HS-27A (cell line): Measurements from ENCODE around the gene POR.
A peak's percentile ranks its signal among the peaks of the same experiment; 100 is the strongest.
"Not testable (repeated sequence)": the region's sequence is repeated elsewhere in the genome, so short reads cannot be mapped to it uniquely, and the experiment has no call there.

Source experiments
- DNase-seq: peaks from one replicate; pipeline ENCODE4 v3.0.0-alpha.2; 2012; ENCODE audit warnings: low read depth, missing footprints

POR gene

DNA sequence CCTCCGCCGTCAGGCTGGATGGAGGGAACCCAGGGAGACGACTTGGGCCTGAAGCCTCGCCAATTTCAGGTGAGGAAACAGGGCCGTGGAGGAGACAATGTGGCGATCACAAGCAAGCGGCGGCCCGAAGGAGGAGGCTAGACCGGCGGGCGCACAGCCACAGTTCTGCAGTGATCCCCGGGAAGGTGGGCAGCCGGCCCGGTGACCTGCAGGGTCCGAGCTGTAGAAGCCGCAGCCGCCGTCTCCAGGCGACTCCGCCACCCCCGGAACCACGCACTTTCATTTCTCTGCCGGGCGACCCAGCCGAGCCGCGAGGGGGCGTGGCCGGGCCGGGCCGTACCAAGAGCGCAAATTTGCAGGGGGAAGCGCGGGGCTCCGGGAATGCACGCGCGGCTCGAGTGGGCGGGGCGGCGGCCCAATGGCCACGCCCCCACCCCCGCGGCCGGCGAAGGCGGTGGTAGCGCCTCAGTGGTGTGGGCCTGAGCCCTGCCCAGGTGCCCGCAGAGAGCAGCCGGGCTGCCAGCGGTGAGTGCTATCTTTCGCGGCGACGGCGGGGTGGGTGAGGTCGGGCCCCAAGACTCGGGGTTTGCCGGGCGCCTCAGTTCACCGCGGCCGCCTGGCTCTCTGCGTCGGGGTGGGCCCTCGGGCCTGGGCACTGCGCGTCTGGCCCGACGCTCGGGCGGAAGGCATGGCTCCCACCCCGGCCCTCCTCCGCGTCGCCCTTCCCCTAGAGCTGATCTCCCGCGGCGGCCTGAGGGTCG, at the start of gene POR:
Gene POR (plus strand): TSS at position 501 of the 761 bp plus-strand sequence. CDS start 38,847 bp downstream, outside the sequence.
- DNase-seq = peak; percentile 56

DNA sequence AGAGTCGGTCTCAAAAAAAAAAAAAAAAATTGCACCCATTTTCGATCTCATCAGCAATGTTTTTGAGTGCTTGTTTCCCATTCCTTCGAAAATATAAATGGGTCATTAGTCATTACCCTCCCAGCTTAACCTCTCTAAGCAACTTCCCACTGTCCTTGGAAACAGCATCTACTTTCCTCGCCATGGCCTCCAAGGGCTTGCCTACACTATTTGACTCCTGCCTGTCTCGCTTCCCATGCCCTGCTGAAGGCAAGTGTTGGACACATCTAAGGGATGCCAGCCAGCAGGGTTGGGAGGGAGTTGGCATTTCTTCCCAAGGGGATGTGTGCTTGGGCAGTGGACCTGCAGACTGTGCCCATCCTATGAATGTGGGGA, 48.9 kb upstream of the POR start:
- no peak for DNase-seq

DNA sequence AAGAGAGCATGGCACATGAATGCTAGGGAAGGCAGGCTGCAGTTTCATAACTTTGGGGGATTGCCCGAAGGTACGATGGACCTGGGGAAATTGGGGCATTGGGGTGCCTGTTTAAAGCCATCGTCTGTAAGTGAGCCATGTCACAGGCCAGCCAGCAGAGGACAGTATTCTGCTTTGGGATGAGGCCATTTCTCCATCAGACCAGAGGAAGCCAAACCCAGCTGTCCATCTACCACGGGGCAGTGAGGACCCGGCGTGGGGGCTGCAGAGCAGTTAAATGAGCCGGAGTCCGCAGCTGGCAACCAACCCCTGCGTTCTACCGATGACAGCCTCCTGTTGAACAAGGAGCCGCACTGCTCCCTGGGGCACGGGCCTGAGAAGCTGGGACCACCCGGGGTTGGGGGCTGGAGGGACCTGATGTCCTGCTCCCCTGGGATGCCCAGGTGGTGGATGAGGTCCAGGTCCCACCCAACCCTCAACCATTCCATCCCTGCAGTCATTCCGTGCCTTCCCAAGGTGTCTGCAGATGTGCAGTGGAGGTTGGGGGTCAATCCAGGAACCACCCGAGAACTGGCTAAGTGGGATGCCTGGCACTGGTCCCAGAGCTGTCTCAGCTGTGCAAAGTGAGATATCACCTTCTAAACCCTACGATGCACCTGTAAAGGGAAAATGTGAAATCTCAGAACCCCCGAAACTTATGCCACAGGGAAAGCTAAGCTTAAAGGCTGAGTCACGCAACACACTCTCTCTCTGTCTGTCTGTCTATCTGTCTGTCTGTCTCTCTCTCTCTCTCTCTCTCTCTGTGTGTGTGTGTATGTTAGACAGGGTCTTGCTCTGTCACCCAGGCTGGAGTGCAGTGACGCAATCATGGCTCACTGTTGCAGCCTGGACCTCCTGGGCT, 48.2 kb upstream of the POR start:
- DNase-seq = no peak

DNA sequence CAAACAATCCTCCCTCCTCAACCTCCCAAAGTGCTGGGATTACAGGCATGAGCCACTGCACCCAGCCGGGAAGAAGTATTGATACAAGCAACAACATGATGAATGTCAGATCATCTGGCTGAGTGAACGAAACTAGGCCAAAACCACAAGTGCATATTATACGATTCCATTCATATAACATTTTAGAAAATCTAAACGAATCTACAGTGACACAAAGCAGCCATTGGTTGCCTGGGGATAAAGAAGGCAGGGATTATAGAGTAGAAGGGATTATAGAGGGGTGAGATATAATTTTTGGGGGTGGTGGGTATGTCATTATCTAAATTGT, 47.6 kb upstream of the POR start:
- DNase-seq = no peak

DNA sequence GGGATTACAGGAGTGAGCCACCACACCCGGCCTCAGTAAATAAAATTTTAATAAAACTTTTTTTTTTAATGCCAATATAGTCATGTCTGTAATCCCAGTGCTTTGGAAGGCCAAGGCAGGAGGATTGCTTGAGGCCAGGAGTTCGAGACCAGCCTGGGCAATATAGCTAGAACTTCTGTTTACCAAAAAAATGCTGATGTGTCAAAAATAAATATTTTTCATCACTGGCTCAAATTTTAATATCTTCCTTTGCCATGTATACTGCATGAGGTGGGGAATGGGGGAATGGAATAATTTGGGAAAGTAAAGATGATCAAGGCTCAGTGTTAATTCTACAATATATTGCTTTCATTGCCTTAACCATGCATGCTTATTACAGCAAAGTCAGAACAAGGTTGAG, 46.8 kb upstream of the POR start:
- no peak for DNase-seq

DNA sequence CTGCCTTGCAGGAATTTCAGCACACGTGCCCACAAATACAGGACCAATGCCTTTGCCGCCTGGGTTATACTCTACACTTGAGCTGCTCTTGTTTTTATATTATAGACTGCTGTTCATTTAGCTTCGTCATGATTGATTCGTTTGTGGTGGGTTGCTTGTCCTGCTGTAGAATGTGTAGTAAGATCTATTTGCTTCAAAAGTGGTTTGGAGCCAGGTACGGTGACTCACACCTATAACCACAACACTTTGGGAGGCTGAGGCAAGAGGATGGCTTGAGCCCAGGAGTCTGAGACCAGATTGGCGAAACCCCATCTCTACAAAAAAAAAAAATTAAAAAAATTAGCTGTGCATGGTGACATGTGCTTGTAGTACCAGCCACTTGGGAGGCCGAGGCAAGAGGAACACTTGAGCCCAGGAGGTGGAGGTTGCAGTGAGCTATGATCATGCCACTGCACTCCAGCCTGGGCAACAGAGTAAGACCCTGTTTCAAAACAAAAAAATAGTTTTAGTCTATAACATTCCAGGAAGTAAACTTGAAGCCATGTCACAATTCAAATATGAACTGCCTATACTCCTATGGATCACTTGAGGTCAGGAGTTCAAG, 45.1 kb upstream of the POR start:
- no peak for DNase-seq

DNA sequence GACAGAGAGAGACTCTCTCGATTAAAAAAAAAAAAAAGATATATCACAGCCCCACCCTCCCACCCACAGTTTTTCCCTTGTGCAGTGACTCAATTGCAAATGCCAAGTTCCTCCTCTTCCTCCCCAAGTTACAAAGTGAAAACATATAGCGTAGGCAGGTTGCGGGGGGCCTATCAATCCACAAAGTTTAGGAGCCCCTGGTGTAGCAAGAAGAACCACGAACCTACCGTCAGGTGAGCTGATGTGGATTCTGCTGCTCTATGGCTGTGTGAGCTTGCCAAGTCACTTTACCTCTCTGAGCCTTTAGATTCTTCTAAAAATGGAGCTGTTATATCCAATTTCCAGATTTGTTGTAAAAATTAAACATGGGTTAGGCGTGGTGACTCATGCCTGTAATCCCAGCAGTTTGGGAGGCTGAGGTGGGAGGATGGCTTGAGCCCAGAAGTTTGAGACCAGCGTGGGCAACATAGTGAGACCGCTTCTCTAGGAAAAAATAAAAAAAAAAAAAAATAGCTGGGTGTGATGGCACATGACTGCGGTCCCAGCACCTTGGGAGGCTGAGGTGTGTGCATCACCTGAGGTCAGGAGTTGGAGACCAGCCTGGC, 44.3 kb upstream of the POR start:
- DNase-seq = no peak

DNA sequence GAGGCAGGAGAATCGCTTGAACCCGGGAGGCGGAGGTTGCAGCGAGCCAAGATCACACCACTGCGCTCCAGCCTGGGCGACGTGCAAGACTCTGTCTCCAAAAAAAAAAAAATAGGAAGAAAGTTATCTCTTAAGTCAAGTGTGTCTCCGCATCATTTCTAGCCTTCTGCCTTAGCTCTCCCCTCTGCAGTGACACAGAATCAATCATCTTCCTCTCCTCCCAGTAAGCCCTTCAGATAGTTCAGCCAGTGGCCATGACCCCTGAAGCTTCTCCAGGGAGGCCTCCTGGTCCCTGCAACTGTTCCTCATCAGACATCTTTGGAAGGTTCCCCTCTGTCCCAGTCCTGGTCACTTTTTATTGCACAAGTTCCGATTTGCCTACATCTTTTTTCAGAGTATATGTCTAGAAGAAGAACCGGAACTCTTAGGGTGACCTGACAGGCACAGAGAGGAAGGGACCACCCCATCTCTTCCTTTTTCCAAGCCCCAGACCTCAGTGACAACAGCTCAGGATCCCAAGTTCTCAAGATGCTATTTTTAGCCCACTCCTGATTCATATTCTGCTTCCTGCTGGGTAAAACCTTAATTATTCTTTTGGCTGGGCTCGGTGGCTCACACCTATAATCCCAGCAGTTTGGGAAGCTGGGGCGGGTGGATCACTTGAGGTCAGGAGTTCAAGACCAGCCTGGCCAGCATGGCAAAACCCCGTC, 42.7 kb upstream of the POR start:
- no peak for DNase-seq

DNA sequence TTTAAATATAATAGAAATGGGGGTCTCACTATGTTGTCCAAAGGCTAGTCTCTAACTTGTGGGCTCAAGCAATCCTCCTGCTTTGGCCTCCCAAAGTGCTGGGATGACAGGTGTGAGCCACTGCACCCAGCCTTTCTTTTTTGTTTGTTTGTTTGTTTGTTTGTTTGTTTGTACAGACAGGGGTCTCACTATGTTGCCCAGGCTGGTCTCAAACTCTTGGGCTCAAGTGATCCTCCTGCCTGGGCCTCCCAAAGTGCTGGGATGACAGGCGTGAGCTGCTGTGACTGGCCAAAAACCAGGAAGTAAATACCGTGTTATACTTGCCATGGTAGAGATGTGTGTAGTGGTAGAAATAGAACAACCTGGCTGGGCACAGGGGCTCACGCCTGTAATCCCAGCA, 40.8 kb upstream of the POR start:
- not testable (repeated sequence) for DNase-seq

DNA sequence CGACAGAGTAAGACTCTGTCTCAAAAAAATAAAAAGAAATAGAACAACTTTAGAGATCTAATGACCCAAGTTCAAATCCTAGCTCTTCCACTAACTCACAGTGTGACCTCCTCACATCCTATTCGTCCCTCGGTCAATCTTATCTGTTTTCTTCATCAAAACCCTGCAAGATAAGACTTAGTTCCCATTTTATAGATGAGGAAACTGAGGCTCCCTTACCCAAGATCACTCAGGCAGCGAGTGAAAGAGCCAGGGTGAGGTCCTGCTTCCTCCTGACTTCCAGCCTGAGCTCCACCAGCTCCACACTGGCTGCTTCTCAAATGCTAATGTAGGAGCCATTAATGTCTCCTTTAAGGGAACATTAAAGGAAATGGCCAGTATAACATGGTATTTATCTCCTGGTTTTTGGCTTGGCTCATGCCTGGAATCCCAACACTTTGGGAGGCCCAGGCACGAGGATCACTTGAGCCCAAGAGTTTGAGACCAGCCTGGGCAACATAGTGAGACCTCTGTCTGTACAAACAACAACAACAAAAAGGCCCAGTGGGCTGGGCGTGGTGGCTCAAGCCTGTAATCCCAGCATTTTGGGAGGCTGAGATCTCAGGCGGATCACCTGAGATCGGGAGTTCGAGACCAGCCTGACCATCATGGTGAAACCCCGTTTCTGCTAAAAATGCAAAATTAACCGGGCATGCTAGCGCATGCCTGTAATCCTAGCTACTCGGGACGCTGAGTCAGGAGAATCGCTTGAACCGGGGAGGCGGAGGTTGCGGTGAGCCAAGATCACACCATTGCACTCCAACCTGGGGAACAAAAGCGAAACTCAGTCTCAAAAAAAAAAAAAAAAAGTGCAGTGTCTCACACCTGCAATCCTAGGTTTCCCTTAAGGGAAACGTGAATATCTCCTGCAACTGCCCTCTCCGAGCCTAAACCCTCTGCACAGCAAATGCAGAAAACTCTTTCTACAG, 39.6 kb upstream of the POR start:
- DNase-seq = no peak

DNA sequence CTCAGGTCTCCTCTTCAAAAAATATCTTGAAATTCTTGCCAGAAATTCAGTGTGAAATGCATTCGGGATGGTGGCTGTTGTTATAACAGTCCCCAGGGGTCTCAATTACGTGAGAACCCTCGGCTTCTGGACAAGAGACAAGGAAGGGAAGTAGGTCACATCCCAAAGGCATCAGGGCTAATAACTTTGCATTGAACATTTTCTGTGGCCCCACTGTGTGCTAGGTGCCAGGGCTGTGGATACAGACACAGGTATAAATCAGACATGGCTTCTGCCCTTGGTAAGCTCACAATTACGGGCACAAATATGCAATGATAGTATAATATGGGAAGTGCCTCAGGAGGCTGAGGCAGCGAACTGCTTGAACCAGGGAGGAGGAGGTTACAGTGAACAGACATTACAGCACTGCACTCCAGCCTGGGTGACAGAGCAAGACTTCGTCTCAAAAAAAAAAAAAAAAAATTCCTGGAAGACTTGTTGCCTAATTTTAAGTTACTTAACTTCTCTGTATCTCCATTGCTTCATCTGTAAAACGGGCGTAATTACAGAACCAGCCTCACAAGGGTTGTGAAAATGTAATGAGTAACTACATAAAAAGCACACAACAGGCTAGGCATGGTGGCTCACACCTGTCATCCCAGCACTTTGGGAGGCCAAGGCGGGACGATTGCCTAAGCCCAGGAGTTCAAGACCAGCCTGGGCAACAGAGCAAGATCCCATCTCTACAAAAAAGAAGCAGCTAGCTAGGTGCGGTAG, 38.7 kb upstream of the POR start:
- no peak for DNase-seq

DNA sequence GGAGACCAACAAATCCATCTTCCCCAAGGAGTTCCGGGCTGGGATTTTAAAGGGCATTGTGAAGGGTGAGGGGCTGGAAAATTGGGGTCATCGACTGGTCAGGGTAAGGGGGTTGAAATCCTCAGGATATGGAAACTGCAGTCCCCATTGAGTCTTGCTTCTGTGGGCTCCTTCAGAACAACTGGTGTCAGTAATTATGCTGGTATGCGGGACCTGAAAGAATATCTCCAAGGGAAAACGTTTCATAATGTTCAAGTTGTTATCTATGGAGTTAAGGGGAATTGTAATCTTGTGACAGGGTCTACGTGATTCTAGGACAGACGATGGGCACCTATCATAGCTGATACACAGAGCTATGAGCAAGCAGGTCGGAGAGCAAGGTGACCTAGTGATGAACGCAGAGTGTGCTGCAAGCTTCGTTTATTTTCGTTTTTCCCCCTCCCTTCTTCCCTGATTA, 36.6 kb upstream of the POR start:
- DNase-seq = no peak

DNA sequence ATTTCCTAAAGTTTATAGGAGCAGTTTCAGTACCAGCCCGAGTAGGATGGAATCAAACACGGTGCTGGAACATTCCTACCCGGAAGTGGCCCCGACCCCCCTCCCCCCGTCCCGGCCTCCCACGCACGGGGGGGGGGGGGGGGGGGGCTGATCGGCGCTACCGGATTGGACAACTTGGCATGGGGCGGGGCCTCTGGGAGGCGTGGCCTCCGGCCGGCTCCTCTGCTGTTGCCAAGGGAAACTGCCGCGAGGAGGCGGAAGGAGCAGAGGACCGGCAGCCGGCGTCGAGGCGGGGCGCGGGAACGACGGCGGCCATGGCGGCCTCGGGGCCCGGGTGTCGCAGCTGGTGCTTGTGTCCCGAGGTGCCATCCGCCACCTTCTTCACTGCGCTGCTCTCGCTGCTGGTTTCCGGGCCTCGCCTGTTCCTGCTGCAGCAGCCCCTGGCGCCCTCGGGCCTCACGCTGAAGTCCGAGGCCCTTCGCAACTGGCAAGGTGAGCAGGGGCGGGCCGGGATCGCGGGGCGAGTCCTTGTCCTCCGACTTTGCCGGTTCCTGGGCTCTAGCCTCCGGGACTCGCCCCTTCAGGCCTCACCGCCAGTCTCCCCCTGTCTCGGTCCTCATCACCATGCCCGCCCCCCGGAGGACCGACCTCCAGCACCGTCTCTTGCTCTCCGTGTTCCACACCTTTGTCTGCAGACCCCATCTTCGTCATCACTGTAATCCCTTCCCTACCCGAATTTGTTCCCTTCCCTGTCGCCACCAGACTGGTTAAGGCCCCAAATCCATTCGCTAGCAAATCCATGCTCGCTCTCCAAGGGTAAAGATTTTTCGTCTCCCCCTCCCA, 36.0 kb upstream of the POR start, which contains the start of gene RHBDD2:
Gene RHBDD2 (plus strand): TSS at position 266 of the 843 bp plus-strand sequence. CDS start 49 bp downstream, at position 315.
- peak; percentile 76 for DNase-seq

DNA sequence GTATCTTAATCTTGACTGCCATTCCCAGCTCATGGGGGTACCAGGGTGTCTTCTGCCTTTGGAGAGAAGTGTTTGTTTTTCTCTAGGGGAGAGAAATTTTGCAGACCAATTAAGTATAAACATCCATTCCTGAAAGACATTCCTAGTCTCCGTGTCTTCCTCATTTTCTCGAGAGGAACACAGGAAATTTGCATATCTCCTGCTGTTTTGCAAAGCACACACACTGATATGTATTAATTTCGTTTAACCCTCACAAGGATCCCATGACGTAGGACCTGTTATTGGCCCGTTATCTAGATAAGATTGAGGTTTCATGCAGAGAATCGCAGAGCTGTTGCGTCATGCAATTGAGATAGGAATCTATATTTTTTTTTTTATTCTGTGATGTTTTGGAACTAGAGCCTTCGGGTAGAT, 35.2 kb upstream of the POR start:
- DNase-seq = no peak

DNA sequence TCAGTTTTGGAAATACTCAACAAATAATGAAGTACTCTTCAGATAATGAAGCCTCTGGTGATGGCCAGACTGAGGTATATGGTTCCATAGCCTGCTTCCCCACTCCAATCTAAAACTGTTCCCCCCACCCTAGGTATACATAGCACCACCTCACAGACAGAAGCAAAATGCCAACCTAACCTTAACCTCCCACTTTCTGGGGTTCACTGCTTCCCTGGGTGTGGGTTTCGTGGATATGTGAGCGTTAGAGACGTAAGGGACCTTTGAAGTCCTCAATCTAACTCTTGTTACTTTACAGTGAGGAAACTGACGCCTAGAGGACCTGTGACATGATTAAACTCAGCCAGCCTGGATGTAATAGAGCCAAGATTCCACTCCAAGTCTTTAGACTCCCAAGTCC, 34.7 kb upstream of the POR start:
- no peak for DNase-seq

DNA sequence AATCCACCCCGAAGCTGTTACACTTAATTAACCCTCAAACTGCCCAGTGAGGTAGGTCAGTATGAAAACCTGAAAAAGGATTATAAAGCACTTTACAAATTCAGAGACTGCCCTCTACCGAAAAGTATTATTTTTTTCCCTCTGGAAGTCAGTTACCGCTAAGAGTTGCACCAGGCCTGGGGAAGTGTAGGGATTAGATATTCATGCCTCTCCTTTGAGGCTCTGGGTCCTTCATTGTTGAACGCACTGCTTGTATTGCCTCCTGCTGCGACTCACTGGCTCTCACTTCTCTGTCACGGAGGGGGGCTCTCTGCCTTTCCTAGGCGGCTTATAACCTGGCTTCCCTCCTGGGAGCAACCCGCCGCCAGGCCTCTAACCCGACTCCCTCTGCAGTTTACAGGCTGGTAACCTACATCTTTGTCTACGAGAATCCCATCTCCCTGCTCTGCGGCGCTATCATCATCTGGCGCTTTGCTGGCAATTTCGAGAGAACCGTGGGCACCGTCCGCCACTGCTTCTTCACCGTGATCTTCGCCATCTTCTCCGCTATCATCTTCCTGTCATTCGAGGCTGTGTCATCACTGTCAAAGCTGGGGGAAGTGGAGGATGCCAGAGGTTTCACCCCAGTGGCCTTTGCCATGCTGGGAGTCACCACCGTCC, 33.4 kb upstream of the POR start:
- DNase-seq = no peak

DNA sequence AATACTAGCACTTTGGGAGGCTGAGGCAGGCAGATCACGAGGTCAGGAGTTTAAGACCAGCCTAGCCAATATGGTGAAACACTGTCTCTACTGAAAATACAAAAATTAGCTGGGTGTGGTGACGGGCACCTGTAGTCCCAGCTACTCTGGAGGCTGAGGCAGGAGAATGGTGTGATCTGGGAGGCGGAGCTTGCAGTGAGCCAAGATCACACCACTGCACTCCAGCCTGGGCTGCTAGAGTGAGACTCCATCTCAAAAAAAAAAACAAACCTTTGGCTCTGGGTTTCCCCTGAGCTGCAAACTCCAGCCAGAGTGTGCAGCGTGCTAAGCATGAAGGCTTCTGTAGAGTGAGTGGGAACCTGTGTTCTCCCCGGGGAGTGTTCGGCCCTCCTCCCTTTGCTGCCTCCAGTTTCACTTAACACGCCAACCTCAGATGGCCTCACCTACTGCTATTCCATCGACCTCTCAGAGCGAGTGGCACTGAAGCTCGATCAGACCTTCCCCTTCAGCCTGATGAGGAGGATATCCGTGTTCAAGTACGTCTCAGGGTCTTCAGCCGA, 31.6 kb upstream of the POR start:
- not testable (repeated sequence) for DNase-seq

DNA sequence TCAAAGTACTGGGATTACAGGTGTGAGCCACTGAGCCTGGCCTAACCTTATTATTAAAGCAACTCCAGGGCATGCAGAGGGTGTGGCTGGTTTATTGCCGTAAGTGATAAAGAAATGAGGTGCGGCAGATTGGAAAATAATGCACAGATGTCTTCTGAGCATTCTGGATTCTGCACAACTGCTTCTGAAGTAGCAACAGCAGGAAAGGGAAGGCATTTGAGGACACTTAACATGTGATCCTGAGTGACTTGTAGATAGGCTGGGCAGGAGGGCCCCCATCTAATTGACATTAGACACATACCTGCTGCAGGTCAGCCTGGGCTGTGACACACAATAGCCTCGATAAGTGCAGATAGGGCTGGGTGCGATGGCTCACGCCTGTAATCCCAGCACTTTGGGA, 30.5 kb upstream of the POR start:
- no peak for DNase-seq
